HEK293 (cell line): ENCODE data around the gene NUP43.
A peak's percentile ranks its signal among the peaks of the same experiment; 100 is the strongest.
"Not testable (repeated sequence)": the region's sequence is repeated elsewhere in the genome, so short reads cannot be mapped to it uniquely, and the experiment has no call there.

Source experiments
- CTCF ChIA-PET: fragments of 350-600 bp; formaldehyde crosslinking; extraction: SDS; loops from one replicate; lab custom pipeline; 2021; ENCODE audit warnings: antibody characterized with exemption; lab: Yijun Ruan, JAX
- POLR2A ChIA-PET: fragments of 300-600 bp; formaldehyde crosslinking; extraction: SDS; loops from one replicate; lab custom pipeline; 2020; ENCODE audit warnings: antibody characterized with exemption, inconsistent platforms; lab: Yijun Ruan, JAX
- H3K27ac ChIP-seq: fragments of 200-500 bp; sonication (Bioruptor generic); 2 replicates; pipeline ENCODE4 v1.5.1; 2014; ENCODE audit warnings: low read depth, low read length, control low read depth, inconsistent platforms; ENCODE audit errors: extremely low read depth
- H3K36me3 ChIP-seq, 2 experiments: fragments of 200-500 bp in 1 of 2; sonication (Bioruptor generic) in 1 of 2; 1 replicate in 1 of 2; 2 replicates in 1 of 2; pipeline ENCODE4 v1.5.1; 2014 to 2017; ENCODE audit warnings: inconsistent platforms in 2 of 2, low read length in 2 of 2; ENCODE audit not compliant: control insufficient read depth in 2 of 2, insufficient read depth in 1 of 2
- H3K4me1 ChIP-seq: fragments of 200-500 bp; sonication (Bioruptor generic); 2 replicates; pipeline ENCODE4 v1.5.1; 2014; ENCODE audit warnings: mild to moderate bottlenecking, low read length, inconsistent platforms; ENCODE audit not compliant: control insufficient read depth, insufficient read depth
- H3K4me3 ChIP-seq: 2 replicates; pipeline ENCODE4 v1.5.1; 2011; ENCODE audit warnings: low read depth, mild to moderate bottlenecking, control low read depth, low read length, moderate library complexity
- H3K9me3 ChIP-seq: fragments of 200-500 bp; sonication (Bioruptor generic); 2 replicates; pipeline ENCODE4 v1.5.1; 2014; ENCODE audit warnings: low read depth, low read length, inconsistent platforms; ENCODE audit not compliant: control insufficient read depth, insufficient read depth
- HOXC10 ChIP-seq: sonication (generic); formaldehyde crosslinking; IDR thresholded peaks from 2 replicates; pipeline ENCODE4 v1.8.1; 2023; ENCODE audit warnings: mild to moderate bottlenecking, missing genetic modification reagents
- HOXD13 ChIP-seq: sonication (generic); formaldehyde crosslinking; IDR thresholded peaks from 2 replicates; pipeline ENCODE4 v1.8.0; 2022; ENCODE audit warnings: missing genetic modification reagents, borderline replicate concordance
- KLF8 ChIP-seq: fragments of 450-650 bp; formaldehyde crosslinking; IDR thresholded peaks from 2 replicates; pipeline ENCODE4 v1.5.1; 2016; ENCODE audit warnings: missing biosample characterization, missing genetic modification characterization
- SALL2 ChIP-seq: fragments of 450-650 bp; formaldehyde crosslinking; IDR thresholded peaks from 2 replicates; pipeline ENCODE4 v1.5.0; 2017; ENCODE audit warnings: missing biosample characterization, mild to moderate bottlenecking, missing genetic modification characterization, borderline replicate concordance
- SCRT1 ChIP-seq: fragments of 450-650 bp; formaldehyde crosslinking; IDR thresholded peaks from 2 replicates; pipeline ENCODE4 v1.5.1; 2016; ENCODE audit warnings: missing biosample characterization, missing genetic modification characterization, borderline replicate concordance
- SCRT2 ChIP-seq: fragments of 450-650 bp; formaldehyde crosslinking; IDR thresholded peaks from 2 replicates; pipeline ENCODE4 v1.5.1; 2016; ENCODE audit warnings: missing biosample characterization, missing genetic modification characterization
- YY1 ChIP-seq: fragments of 450-650 bp; formaldehyde crosslinking; IDR thresholded peaks from 2 replicates; pipeline ENCODE4 v1.5.1; 2018; ENCODE audit warnings: missing biosample characterization, missing genetic modification characterization
- ZFHX2 ChIP-seq: fragments of 450-650 bp; formaldehyde crosslinking; conservative IDR thresholded peaks from 2 replicates; pipeline ENCODE4 v1.5.1; 2016; ENCODE audit warnings: missing biosample characterization, missing genetic modification characterization
- ZFP69B ChIP-seq: fragments of 450-650 bp; formaldehyde crosslinking; IDR thresholded peaks from 2 replicates; pipeline ENCODE4 v1.5.1; 2016; ENCODE audit warnings: missing biosample characterization, missing genetic modification characterization
- ZNF121 ChIP-seq: fragments of 450-650 bp; formaldehyde crosslinking; IDR thresholded peaks from 2 replicates; pipeline ENCODE4 v1.5.1; 2016; ENCODE audit warnings: missing biosample characterization, missing genetic modification characterization
- ZNF132 ChIP-seq: fragments of 450-650 bp; formaldehyde crosslinking; IDR thresholded peaks from 2 replicates; pipeline ENCODE4 v1.5.1; 2017; ENCODE audit warnings: missing biosample characterization, missing genetic modification characterization, borderline replicate concordance
- ZNF146 ChIP-seq: fragments of 450-650 bp; formaldehyde crosslinking; IDR thresholded peaks from 2 replicates; pipeline ENCODE4 v1.5.1; 2016; ENCODE audit warnings: missing biosample characterization, missing genetic modification characterization
- ZNF221 ChIP-seq: fragments of 450-650 bp; formaldehyde crosslinking; IDR thresholded peaks from 2 replicates; pipeline ENCODE4 v1.5.1; 2017; ENCODE audit warnings: missing biosample characterization, missing genetic modification characterization, borderline replicate concordance
- ZNF223 ChIP-seq: fragments of 450-650 bp; formaldehyde crosslinking; IDR thresholded peaks from 2 replicates; pipeline ENCODE4 v1.5.1; 2016; ENCODE audit warnings: missing biosample characterization, missing genetic modification characterization
- ZNF362 ChIP-seq: fragments of 450-650 bp; formaldehyde crosslinking; IDR thresholded peaks from 2 replicates; pipeline ENCODE4 v1.5.1; 2016; ENCODE audit warnings: missing biosample characterization, missing genetic modification characterization
- ZNF513 ChIP-seq: fragments of 450-650 bp; IDR thresholded peaks from 2 replicates; pipeline ENCODE4 v1.5.1; 2018; ENCODE audit warnings: missing biosample characterization, missing genetic modification characterization
- ZNF555 ChIP-seq: fragments of 450-650 bp; formaldehyde crosslinking; conservative IDR thresholded peaks from 2 replicates; pipeline ENCODE4 v1.5.1; 2017; ENCODE audit warnings: missing biosample characterization, mild to moderate bottlenecking, missing genetic modification characterization, inconsistent platforms
- ZNF558 ChIP-seq: fragments of 450-650 bp; formaldehyde crosslinking; IDR thresholded peaks from 2 replicates; pipeline ENCODE4 v1.5.1; 2016; ENCODE audit warnings: missing biosample characterization, missing genetic modification characterization
- ZNF560 ChIP-seq: fragments of 450-650 bp; formaldehyde crosslinking; IDR thresholded peaks from 2 replicates; pipeline ENCODE4 v1.5.1; 2017; ENCODE audit warnings: missing biosample characterization, missing genetic modification characterization, borderline replicate concordance
- ZNF639 ChIP-seq: fragments of 450-650 bp; formaldehyde crosslinking; IDR thresholded peaks from 2 replicates; pipeline ENCODE4 v1.5.1; 2016; ENCODE audit warnings: missing biosample characterization, missing genetic modification characterization
- ZNF768 ChIP-seq: fragments of 450-650 bp; formaldehyde crosslinking; IDR thresholded peaks from 2 replicates; pipeline ENCODE4 v1.5.1; 2018; ENCODE audit warnings: missing biosample characterization, mild to moderate bottlenecking, missing genetic modification characterization
- ZSCAN16 ChIP-seq: fragments of 450-650 bp; formaldehyde crosslinking; IDR thresholded peaks from 2 replicates; pipeline ENCODE4 v1.5.1; 2016; ENCODE audit warnings: missing biosample characterization, missing genetic modification characterization
- TF ChIP-seq, protein P1 (sequence below): fragments of 450-650 bp; formaldehyde crosslinking; IDR thresholded peaks from 2 replicates; pipeline ENCODE4 v1.5.1; 2016; ENCODE audit warnings: missing biosample characterization, missing genetic modification characterization
- TF ChIP-seq, protein P2 (sequence below): fragments of 450-650 bp; formaldehyde crosslinking; IDR thresholded peaks from 2 replicates; pipeline ENCODE4 v1.5.1; 2017; ENCODE audit warnings: missing biosample characterization, missing genetic modification characterization

Gene NUP43

GRCh38 chr6:149751920-149752319, 5.6 kb upstream of the NUP43 start:
- H3K4me3 ChIP-seq, H3K9me3 ChIP-seq, H3K27ac ChIP-seq: not testable (repeated sequence)
- ChIA-PET POLR2A (interaction anchor here (0.6 to 1.2 kb wide), 2 partner anchors 42 to 50 kb away, joined by 3 read pairs; no protein-coding TSS in a partner anchor), CTCF (interaction anchor here (0.6 to 1.1 kb wide), 3 partner anchors 84 to 178 kb away, joined by 3 read pairs; no protein-coding TSS in a partner anchor)
- peaks cover 11% of the 10 kb centered on the region for H3K4me1 ChIP-seq
- TF ChIP-seq ZNF121: peak; percentile 59; the same call in 1 of the 2 replicates
- H3K36me3 ChIP-seq: peaks cover 0 to 12% of the 10 kb centered on the region in 2 experiments; a peak in 2 of 3 replicates

DNA sequence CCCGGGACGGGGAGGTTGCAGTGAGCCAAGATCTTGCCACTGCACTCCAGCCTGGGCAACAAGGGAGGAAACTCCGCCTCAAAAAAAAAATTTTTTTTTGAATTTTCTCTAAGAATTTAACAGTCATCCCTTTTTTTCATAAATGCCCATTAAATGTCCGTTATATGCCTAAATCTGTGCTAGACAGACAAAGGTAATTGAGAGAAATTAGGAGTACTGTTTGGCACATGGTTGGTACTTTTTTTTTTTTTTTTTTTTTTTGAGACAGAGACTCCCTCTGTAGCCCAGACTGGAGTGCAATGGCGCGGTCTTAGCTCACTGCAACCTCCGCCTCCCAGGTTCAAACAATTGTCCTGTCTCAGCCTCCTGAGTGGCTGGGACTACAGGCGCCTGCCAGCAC, 4.9 kb upstream of the NUP43 start:
- CTCF ChIA-PET: no interaction called here
- Histone ChIP-seq H3K27ac (peak overlapping the region; percentile 89; the same call in 1 of the 2 replicates), H3K4me1 (peaks cover 11% of the 10 kb centered on the region), H3K9me3 (no peaks in the 10 kb centered on the region), H3K4me3 (peak overlapping the region; percentile 97), H3K36me3 (peaks cover 0 to 12% of the 10 kb centered on the region in 2 experiments; a peak in 2 of 3 replicates)
- POLR2A ChIA-PET: interaction anchor here (0.6 to 5.7 kb wide), 3 partner anchors 33 to 51 kb away, joined by 3 to 35 read pairs (median 3); partner anchors contain the start of gene LATS1
- peak; percentile 86 for TF ChIP-seq ZNF362 (tag by site-specific recombination)
- TF ChIP-seq, protein P1, sequence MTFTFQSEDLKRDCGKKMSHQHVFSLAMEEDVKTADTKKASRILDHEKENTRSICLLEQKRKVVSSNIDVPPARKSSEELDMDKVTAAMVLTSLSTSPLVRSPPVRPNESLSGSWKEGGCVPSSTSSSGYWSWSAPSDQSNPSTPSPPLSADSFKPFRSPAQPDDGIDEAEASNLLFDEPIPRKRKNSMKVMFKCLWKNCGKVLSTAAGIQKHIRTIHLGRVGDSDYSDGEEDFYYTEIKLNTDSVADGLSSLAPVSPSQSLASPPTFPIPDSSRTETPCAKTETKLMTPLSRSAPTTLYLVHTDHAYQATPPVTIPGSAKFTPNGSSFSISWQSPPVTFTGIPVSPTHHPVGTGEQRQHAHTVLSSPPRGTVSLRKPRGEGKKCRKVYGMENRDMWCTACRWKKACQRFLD (tag by site-specific recombination): no peak

DNA sequence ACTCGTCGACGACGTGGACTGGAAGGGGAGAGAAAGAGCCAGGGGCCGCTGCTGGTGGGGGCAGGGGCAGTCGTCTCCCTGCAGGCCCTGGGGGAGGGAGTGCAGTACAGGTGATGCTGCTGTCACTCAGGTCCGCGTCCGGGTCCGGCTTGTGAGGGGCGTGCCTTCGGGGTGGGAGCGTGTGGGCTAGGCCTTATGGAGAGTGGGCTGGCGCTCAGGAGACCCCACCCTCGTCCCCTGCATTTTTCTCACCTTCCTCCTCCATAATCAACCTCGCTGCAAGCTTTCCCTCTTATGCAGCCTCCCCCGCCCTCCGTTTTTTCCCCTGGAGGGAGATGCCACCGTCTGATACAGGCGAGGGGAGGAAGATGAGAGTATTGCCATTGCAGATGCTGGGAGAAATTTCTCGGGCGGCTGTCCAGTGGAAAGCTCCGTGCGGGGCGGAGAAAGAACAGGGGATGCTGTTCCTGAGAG, 3.8 kb upstream of the NUP43 start:
- POLR2A ChIA-PET: interaction anchor here (0.9 to 5.7 kb wide), 10 partner anchors 12 to 204 kb away, joined by 3 to 35 read pairs (median 4); partner anchors contain the start of genes GINM1, LATS1 and PPIL4
- H3K9me3 ChIP-seq: no peaks in the 10 kb centered on the region
- peaks cover 0 to 12% of the 10 kb centered on the region in 2 experiments; a peak in 2 of 3 replicates for H3K36me3 ChIP-seq
- H3K4me3 ChIP-seq: peak overlapping the region; percentile 97
- CTCF ChIA-PET: interaction anchor here (0.7 to 0.8 kb wide), 2 partner anchors 53 to 1139 kb away, joined by 3 to 4 read pairs; no protein-coding TSS in a partner anchor
- H3K27ac ChIP-seq: peak overlapping the region; percentile 89
- H3K4me1 ChIP-seq: peaks cover 4% of the 10 kb centered on the region
- TF ChIP-seq ZNF768 (0 out of 2 replicates have a peak, but pooled peaks have one; percentile 2), ZFP69B (tag by site-specific recombination) (no peak), ZSCAN16 (tag by site-specific recombination) (no peak), HOXC10 (CRISPR knock-in tag) (no peak), HOXD13 (CRISPR knock-in tag) (no peak), ZFHX2 (tag by site-specific recombination) (peak; percentile 86), ZNF560 (tag by site-specific recombination) (no peak), YY1 (peak; percentile 8; the same call in 1 of the 2 replicates), ZNF223 (tag by site-specific recombination) (no peak), ZNF221 (tag by site-specific recombination) (no peak), SALL2 (tag by site-specific recombination) (no peak), SCRT2 (tag by site-specific recombination) (peak; percentile 78), ZNF146 (tag by site-specific recombination) (no peak; the same call in 1 of the 2 replicates), ZNF558 (tag by site-specific recombination) (peak; percentile 72), SCRT1 (peak; percentile 64; the same call in 1 of the 2 replicates), ZNF132 (no peak), ZNF639 (no peak), ZNF555 (tag by site-specific recombination) (no peak), ZNF513 (tag by site-specific recombination) (peak; percentile 69), KLF8 (tag by site-specific recombination) (peak; percentile 87)
- TF ChIP-seq, protein P2, sequence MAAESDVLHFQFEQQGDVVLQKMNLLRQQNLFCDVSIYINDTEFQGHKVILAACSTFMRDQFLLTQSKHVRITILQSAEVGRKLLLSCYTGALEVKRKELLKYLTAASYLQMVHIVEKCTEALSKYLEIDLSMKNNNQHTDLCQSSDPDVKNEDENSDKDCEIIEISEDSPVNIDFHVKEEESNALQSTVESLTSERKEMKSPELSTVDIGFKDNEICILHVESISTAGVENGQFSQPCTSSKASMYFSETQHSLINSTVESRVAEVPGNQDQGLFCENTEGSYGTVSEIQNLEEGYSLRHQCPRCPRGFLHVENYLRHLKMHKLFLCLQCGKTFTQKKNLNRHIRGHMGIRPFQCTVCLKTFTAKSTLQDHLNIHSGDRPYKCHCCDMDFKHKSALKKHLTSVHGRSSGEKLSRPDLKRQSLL: no peak
